GM12878 (cell line): ENCODE measurements around the gene RPL29. TPM values are rescaled to one million over a fixed set of nuclear protein-coding genes. Genes with fewer than 3 reads are reported as not detected.

ENCODE experiments used
- ATAC-seq: fragments of 200-7000 bp; cut with Tn5 transposase; 3 replicates; pipeline ENCODE4 v1.9.1; 2020; ENCODE audit warnings: mild to moderate bottlenecking, moderate library complexity
- BruUV-seq: library from RNA; stranded (reverse); fragments of 400-500 nt; replicated peaks from 2 replicates; lab custom pipeline; 2021; lab: Mats Ljungman, UMichigan
- CTCF ChIA-PET: fragments of 300-600 bp; sonication (Branson Sonifier 250); formaldehyde crosslinking; extraction: SDS; loops from one replicate; lab custom pipeline; 2021; ENCODE audit warnings: inconsistent platforms; lab: Yijun Ruan, JAX
- POLR2A ChIA-PET: fragments of 350-600 bp; formaldehyde crosslinking; extraction: SDS; loops from one replicate; lab custom pipeline; 2021; ENCODE audit warnings: inconsistent platforms; lab: Charles Lee
- RAD21 ChIA-PET: fragments of 300-600 bp; sonication (Branson Sonifier 250); formaldehyde crosslinking; loops from one replicate; lab custom pipeline; 2023; ENCODE audit warnings: antibody characterized with exemption; ENCODE audit not compliant: unreplicated experiment; lab: Charles Lee
- SMC1A ChIA-PET: fragments of 300-600 bp; sonication (Branson Sonifier 250); formaldehyde crosslinking; loops from one replicate; lab custom pipeline; 2023; ENCODE audit not compliant: unreplicated experiment, uncharacterized antibody; lab: Charles Lee
- DNase-seq: peaks from one replicate; pipeline ENCODE4 v3.0.0-alpha.2; 2011; ENCODE audit warnings: low read depth, low spot score
- FAIRE-seq: peaks from 3 replicates; lab custom pipeline; 2011; peaks lifted over from hg19 to GRCh38; lab: Jason Lieb, UNC
- H2AFZ ChIP-seq: 2 replicates; pipeline ENCODE4 v1.6.0; 2011; ENCODE audit warnings: low read depth, low read length, control low read depth; ENCODE audit not compliant: control insufficient read depth
- H3K27ac ChIP-seq: 2 replicates; pipeline ENCODE4 v1.5.1; 2011; ENCODE audit warnings: control low read depth; ENCODE audit not compliant: control insufficient read depth, insufficient read depth
- H3K27me3 ChIP-seq, 2 experiments: replicated peaks in 1 of 2; 2 replicates each; pipeline versions ENCODE4 v1.6.0 to v1.6.1; 2011; ENCODE audit warnings: low read length in 1 of 2; ENCODE audit not compliant: control insufficient read depth in 2 of 2, insufficient read depth in 2 of 2
- H3K36me3 ChIP-seq, 2 experiments: 2 replicates each; pipeline ENCODE4 v1.5.1; 2011; ENCODE audit warnings: low read length in 1 of 2; ENCODE audit not compliant: control insufficient read depth in 2 of 2, insufficient read depth in 2 of 2
- H3K4me1 ChIP-seq: 2 replicates; pipeline ENCODE4 v1.6.1; 2011; ENCODE audit warnings: mild to moderate bottlenecking, low read length, moderate library complexity, mixed read lengths; ENCODE audit not compliant: control insufficient read depth, insufficient read depth
- H3K4me2 ChIP-seq: 2 replicates; pipeline ENCODE4 v1.6.0; 2011; ENCODE audit warnings: control low read depth; ENCODE audit not compliant: control insufficient read depth, insufficient read depth
- H3K4me3 ChIP-seq: fragments of 200-600 bp; sonication (generic); 2 replicates; pipeline ENCODE4 v1.5.1; 2016
- H3K79me2 ChIP-seq: 2 replicates; pipeline ENCODE4 v1.6.0; 2011; ENCODE audit warnings: low read length; ENCODE audit not compliant: control insufficient read depth, insufficient read depth
- H3K9ac ChIP-seq: 2 replicates; pipeline ENCODE4 v1.8.0; 2011; ENCODE audit warnings: low read length, control low read depth, mixed read lengths; ENCODE audit not compliant: control insufficient read depth, insufficient read depth
- H3K9me3 ChIP-seq: replicated peaks from 3 replicates; pipeline ENCODE4 v1.5.1; 2011; ENCODE audit warnings: mild to moderate bottlenecking, low read length; ENCODE audit not compliant: control insufficient read depth, insufficient read depth
- H4K20me1 ChIP-seq: 2 replicates; pipeline ENCODE4 v1.6.0; 2011; ENCODE audit not compliant: control insufficient read depth, insufficient read depth
- BHLHE40 ChIP-seq, 2 experiments: fragments of 450-650 bp in 1 of 2; IDR thresholded peaks; 2 replicates each; pipeline ENCODE4 v1.6.1; 2011 to 2017; ENCODE audit warnings: low read depth in 2 of 2, borderline replicate concordance in 1 of 2, improper control_type of control experiment in 1 of 2, low read length in 1 of 2, mild to moderate bottlenecking in 1 of 2
- CEBPB ChIP-seq, 2 experiments: fragments of 150-350 bp in 1 of 2; IDR thresholded peaks; 2 replicates each; pipeline ENCODE4 v1.6.1; 2012 to 2014; ENCODE audit warnings: low read depth in 2 of 2, low read length in 2 of 2, borderline replicate concordance in 1 of 2, inconsistent platforms in 1 of 2
- ETV6 ChIP-seq, 2 experiments: fragments of 450-650 bp in 1 of 2; IDR thresholded peaks in 1 of 2; conservative IDR thresholded peaks in 1 of 2; 2 replicates each; pipeline ENCODE4 v1.6.1; 2014; ENCODE audit warnings: antibody characterized with exemption in 1 of 2, borderline replicate concordance in 1 of 2, low read depth in 1 of 2, mild to moderate bottlenecking in 1 of 2, moderate library complexity in 1 of 2
- HDAC6 ChIP-seq: fragments of 200-600 bp; sonication (generic); IDR thresholded peaks from one replicate; pipeline ENCODE4 v1.8.0; 2017; ENCODE audit warnings: antibody characterized with exemption; ENCODE audit not compliant: unreplicated experiment
- IKZF1 ChIP-seq: fragments of 450-650 bp; conservative IDR thresholded peaks from 2 replicates; pipeline ENCODE4 v1.6.1; 2017; ENCODE audit warnings: antibody characterized with exemption, mild to moderate bottlenecking
- NRF1 ChIP-seq: conservative IDR thresholded peaks from 2 replicates; pipeline ENCODE4 v1.6.1; 2011; ENCODE audit warnings: mild to moderate bottlenecking, low read depth, low read length, improper control_type of control experiment
- PAX5 ChIP-seq: IDR thresholded peaks from 2 replicates; pipeline ENCODE4 v1.6.1; 2011; ENCODE audit warnings: low read depth, low read length, borderline replicate concordance
- SREBF1 ChIP-seq: IDR thresholded peaks from 2 replicates; pipeline ENCODE4 v1.6.1; 2012; ENCODE audit warnings: mild to moderate bottlenecking, low read length
- TBL1XR1 ChIP-seq: IDR thresholded peaks from 2 replicates; pipeline ENCODE4 v1.6.1; 2012; ENCODE audit warnings: low read depth, low read length, improper control_type of control experiment
- YBX1 ChIP-seq: fragments of 450-650 bp; IDR thresholded peaks from 2 replicates; pipeline ENCODE4 v1.6.1; 2016; ENCODE audit warnings: antibody characterized with exemption
- WGBS: methylation state at CpG from one replicate; pipeline ENCODE4 v1.1.6; 2016; ENCODE audit warnings: low lambda C conversion rate; ENCODE audit not compliant: insufficient replicate concordance, insufficient coverage; ENCODE audit errors: missing lambda C conversion rate; 5-methylcytosine and 5-hydroxymethylcytosine counted together
- in situ Hi-C: fragments of 300-500 bp; cut with MboI; formaldehyde crosslinking; loops from 9 replicates; pipeline ENCODE4 v1.14.3; 2018; ENCODE audit warnings: mixed read lengths
- intact Hi-C: fragments of 100-400 bp; cut with micrococcal nuclease; formaldehyde crosslinking; loops from one replicate; pipeline ENCODE4 v1.14.2; 2022; ENCODE audit not compliant: unreplicated experiment
- polyA plus RNA-seq, 11 experiments: library from polyadenylated mRNA; depleted of rRNA in 4 of 11; unstranded in 6 of 11; stranded (reverse) in 5 of 11; fragments of >200 nt; fragmentation: Nextera tagmentation in 4 of 11; fragmentation: Illumina TruSeq in 1 of 11; extraction: Ambion mirVana in 4 of 11; extraction: Trizol in 1 of 11; gene quantifications; 1 replicate in 1 of 11; 2 replicates in 10 of 11; pipeline versions ENCODE4 v1.2.1 to v1.2.3, GENCODE V29; 2011 to 2016; ENCODE audit warnings: inconsistent platforms in 2 of 11, missing spikeins in 2 of 11, low read depth in 1 of 11
- total RNA-seq, 4 experiments: library from RNA; depleted of rRNA in 3 of 4; stranded (reverse); fragments of >200 nt in 3 of 4; fragmentation: Illumina TruSeq in 1 of 4; extraction: Trizol in 1 of 4; gene quantifications; 2 replicates each; pipeline versions ENCODE4 v1.2.1 to v1.2.3, GENCODE V29; 2013 to 2021
- TF ChIP-seq, protein P1 (sequence below): fragments of 450-650 bp; IDR thresholded peaks from 2 replicates; pipeline ENCODE4 v1.6.1; 2016; ENCODE audit warnings: mild to moderate bottlenecking
- TF ChIP-seq, protein P2 (sequence below), 3 experiments: IDR thresholded peaks in 2 of 3; conservative IDR thresholded peaks in 1 of 3; 2 replicates each; pipeline ENCODE4 v1.5.1; 2011; ENCODE audit warnings: low read depth in 3 of 3, low read length in 3 of 3, mild to moderate bottlenecking in 3 of 3, control low read depth in 2 of 3, moderate library complexity in 2 of 3, inconsistent platforms in 1 of 3, mixed read lengths in 1 of 3; ENCODE audit not compliant: control insufficient read depth in 2 of 3, insufficient read depth in 1 of 3; ENCODE audit errors: extremely low read depth in 1 of 3
- TF ChIP-seq, protein P3 (sequence below): IDR thresholded peaks from 2 replicates; pipeline ENCODE4 v1.6.1; 2012; ENCODE audit warnings: improper control_type of control experiment, low read depth, low read length; ENCODE audit not compliant: insufficient replicate concordance

Gene RPL29
- total and polyA plus RNA-seq, 10 of the 15 experiments (the other 5 are each of a cell fraction or from before 2014, with no cell fraction given): 1,053 to 2,477 (median 1,657) TPM

DNA sequence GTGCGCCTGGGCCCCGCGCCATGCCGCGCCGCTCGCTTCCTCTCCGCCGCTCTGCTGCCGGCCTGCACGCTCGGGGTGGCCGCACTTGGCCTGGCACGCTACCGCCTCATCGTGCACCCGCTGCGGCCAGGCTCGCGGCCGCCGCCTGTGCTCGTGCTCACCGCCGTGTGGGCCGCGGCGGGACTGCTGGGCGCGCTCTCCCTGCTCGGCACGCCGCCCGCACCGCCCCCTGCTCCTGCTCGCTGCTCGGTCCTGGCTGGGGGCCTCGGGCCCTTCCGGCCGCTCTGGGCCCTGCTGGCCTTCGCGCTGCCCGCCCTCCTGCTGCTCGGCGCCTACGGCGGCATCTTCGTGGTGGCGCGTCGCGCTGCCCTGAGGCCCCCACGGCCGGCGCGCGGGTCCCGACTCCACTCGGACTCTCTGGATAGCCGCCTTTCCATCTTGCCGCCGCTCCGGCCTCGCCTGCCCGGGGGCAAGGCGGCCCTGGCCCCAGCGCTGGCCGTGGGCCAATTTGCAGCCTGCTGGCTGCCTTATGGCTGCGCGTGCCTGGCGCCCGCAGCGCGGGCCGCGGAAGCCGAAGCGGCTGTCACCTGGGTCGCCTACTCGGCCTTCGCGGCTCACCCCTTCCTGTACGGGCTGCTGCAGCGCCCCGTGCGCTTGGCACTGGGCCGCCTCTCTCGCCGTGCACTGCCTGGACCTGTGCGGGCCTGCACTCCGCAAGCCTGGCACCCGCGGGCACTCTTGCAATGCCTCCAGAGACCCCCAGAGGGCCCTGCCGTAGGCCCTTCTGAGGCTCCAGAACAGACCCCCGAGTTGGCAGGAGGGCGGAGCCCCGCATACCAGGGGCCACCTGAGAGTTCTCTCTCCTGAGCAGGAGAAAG is 39.6 kb downstream of the RPL29 start:
- no peak overlapping the region for H3K4me3 ChIP-seq
- WGBS: 28% methylated on average over 76 of the region's 97 CpGs
- no peak overlapping the region for H3K9ac ChIP-seq
- H3K27ac ChIP-seq: no peak overlapping the region
- no TSS peak for BruUV-seq
- H3K36me3 ChIP-seq: no peaks in the 10 kb centered on the region
- TF ChIP-seq NRF1: no peak
- peak in 1 of 2 experiments; percentile 28; a peak in 1 of 4 replicates for TF ChIP-seq BHLHE40 (IDR thresholded peaks at IDR 0.05; ENCODE audit: borderline replicate concordance in 1 of 2, low read depth in 2 of 2, low read length in 1 of 2)
- TF ChIP-seq YBX1: no peak
- TF ChIP-seq ETV6 (conservative IDR thresholded peaks at IDR 0.05 in 1 of 2, IDR thresholded peaks at IDR 0.05 in 1 of 2; ENCODE audit: borderline replicate concordance in 1 of 2, low read depth in 1 of 2): no peak
- TF ChIP-seq, protein P1, sequence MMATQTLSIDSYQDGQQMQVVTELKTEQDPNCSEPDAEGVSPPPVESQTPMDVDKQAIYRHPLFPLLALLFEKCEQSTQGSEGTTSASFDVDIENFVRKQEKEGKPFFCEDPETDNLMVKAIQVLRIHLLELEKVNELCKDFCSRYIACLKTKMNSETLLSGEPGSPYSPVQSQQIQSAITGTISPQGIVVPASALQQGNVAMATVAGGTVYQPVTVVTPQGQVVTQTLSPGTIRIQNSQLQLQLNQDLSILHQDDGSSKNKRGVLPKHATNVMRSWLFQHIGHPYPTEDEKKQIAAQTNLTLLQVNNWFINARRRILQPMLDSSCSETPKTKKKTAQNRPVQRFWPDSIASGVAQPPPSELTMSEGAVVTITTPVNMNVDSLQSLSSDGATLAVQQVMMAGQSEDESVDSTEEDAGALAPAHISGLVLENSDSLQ: no peak
- peak; percentile 44 for TF ChIP-seq HDAC6
- TF ChIP-seq TBL1XR1: no peak
- TF ChIP-seq CEBPB (IDR thresholded peaks at IDR 0.05; ENCODE audit: borderline replicate concordance in 1 of 2, low read depth in 2 of 2, low read length in 2 of 2): no peak
- TF ChIP-seq SREBF1: no peak
- TF ChIP-seq, protein P2, sequence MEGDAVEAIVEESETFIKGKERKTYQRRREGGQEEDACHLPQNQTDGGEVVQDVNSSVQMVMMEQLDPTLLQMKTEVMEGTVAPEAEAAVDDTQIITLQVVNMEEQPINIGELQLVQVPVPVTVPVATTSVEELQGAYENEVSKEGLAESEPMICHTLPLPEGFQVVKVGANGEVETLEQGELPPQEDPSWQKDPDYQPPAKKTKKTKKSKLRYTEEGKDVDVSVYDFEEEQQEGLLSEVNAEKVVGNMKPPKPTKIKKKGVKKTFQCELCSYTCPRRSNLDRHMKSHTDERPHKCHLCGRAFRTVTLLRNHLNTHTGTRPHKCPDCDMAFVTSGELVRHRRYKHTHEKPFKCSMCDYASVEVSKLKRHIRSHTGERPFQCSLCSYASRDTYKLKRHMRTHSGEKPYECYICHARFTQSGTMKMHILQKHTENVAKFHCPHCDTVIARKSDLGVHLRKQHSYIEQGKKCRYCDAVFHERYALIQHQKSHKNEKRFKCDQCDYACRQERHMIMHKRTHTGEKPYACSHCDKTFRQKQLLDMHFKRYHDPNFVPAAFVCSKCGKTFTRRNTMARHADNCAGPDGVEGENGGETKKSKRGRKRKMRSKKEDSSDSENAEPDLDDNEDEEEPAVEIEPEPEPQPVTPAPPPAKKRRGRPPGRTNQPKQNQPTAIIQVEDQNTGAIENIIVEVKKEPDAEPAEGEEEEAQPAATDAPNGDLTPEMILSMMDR (IDR thresholded peaks at IDR 0.05 in 2 of 3, conservative IDR thresholded peaks at IDR 0.05 in 1 of 3; ENCODE audit: control insufficient read depth in 2 of 3, extremely low read depth in 1 of 3, insufficient read depth in 1 of 3, low read depth in 3 of 3, low read length in 3 of 3): peak in 2 of 3 experiments; percentile 38 to 47; a peak in 4 of 6 replicates
- 0 out of 2 replicates have a peak, but pooled peaks have one; percentile 15 for TF ChIP-seq IKZF1
- TF ChIP-seq PAX5: no peak
- TF ChIP-seq, protein P3, sequence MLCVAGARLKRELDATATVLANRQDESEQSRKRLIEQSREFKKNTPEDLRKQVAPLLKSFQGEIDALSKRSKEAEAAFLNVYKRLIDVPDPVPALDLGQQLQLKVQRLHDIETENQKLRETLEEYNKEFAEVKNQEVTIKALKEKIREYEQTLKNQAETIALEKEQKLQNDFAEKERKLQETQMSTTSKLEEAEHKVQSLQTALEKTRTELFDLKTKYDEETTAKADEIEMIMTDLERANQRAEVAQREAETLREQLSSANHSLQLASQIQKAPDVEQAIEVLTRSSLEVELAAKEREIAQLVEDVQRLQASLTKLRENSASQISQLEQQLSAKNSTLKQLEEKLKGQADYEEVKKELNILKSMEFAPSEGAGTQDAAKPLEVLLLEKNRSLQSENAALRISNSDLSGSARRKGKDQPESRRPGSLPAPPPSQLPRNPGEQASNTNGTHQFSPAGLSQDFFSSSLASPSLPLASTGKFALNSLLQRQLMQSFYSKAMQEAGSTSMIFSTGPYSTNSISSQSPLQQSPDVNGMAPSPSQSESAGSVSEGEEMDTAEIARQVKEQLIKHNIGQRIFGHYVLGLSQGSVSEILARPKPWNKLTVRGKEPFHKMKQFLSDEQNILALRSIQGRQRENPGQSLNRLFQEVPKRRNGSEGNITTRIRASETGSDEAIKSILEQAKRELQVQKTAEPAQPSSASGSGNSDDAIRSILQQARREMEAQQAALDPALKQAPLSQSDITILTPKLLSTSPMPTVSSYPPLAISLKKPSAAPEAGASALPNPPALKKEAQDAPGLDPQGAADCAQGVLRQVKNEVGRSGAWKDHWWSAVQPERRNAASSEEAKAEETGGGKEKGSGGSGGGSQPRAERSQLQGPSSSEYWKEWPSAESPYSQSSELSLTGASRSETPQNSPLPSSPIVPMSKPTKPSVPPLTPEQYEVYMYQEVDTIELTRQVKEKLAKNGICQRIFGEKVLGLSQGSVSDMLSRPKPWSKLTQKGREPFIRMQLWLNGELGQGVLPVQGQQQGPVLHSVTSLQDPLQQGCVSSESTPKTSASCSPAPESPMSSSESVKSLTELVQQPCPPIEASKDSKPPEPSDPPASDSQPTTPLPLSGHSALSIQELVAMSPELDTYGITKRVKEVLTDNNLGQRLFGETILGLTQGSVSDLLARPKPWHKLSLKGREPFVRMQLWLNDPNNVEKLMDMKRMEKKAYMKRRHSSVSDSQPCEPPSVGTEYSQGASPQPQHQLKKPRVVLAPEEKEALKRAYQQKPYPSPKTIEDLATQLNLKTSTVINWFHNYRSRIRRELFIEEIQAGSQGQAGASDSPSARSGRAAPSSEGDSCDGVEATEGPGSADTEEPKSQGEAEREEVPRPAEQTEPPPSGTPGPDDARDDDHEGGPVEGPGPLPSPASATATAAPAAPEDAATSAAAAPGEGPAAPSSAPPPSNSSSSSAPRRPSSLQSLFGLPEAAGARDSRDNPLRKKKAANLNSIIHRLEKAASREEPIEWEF: no peak
- TF ChIP-seq, all 136 proteins: peak for 4
- ChIA-PET SMC1A (no interaction called here), POLR2A (no interaction called here), CTCF (no interaction called here), RAD21 (no interaction called here)
- intact Hi-C loops (no loop called here), in situ Hi-C loops (no loop called here)
- Histone ChIP-seq H4K20me1 (no peaks in the 10 kb centered on the region), H2AFZ (no peak overlapping the region; the same call in 1 of the 2 replicates), H3K4me2 (peak overlapping the region; percentile 22; the same call in 1 of the 2 replicates), H3K27me3 (peaks cover 0 to 8% of the 10 kb centered on the region in 2 experiments; a peak in 3 of 4 replicates), H3K9me3 (no peaks in the 10 kb centered on the region), H3K79me2 (no peaks in the 10 kb centered on the region), H3K4me1 (no peaks in the 10 kb centered on the region)
- peak; percentile 79 for ATAC-seq
- DNase-seq: no peak
- no peak for FAIRE-seq
